ENCODE data around the gene KIRREL3. TPM values are rescaled to one million over a fixed set of nuclear protein-coding genes. Genes with fewer than 3 reads are reported as not detected.

The KIRREL3 gene
- total and polyA plus RNA-seq, 2 of the 8 experiments (the other 6 are each of a cell fraction or from before 2014, with no cell fraction given) = 0.29 to 0.32 TPM

DNA sequence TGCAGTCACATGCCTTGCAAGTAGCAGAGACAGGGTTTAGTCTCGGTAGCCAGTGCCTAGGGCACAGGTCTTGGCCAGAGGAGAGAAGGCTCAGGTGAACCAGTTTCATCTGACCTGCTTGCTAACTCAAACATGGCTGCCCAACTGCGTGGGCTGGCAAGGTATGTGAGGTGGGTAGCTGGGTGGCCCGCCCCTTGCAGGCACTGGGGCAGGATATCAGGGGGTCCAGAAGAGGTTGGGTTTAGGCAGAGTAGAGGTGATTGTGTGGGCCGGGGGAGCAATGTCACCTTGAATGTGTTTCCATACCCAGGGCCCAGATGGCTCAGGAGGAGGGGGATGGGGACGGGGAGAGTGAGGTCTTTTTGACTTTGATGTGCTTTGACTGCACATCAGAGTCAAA is 607.4 kb downstream of the KIRREL3 start:
- Histone ChIP-seq H3K9me3 (ENCODE audit: insufficient read depth in 2 of 2, low read depth in 1 of 2, low read length in 1 of 2) (no peaks in the 10 kb centered on the region), H2AFZ (ENCODE audit: low read length) (no peak overlapping the region), H4K91ac (replicated peaks; ENCODE audit: insufficient read length, low read length) (no peak overlapping the region), H3K23me2 (ENCODE audit: low read depth, low read length) (no peaks in the 10 kb centered on the region), H3K18ac (ENCODE audit: extremely low read depth, low read length) (no peak overlapping the region), H2BK20ac (ENCODE audit: low read length) (no peak overlapping the region), H3K36me3 (ENCODE audit: control insufficient read depth in 2 of 4, insufficient read depth in 4 of 4, low read length in 3 of 4) (no peaks in the 10 kb centered on the region), H3K4me1 (replicated peaks in 1 of 4; ENCODE audit: control insufficient read depth in 3 of 4, insufficient read depth in 4 of 4, low read length in 3 of 4) (peaks cover 0 to 3% (median 0%) of the 10 kb centered on the region in 4 experiments; a peak in 2 of 7 replicates), H2BK120ac (replicated peaks; ENCODE audit: low read depth, low read length) (no peak overlapping the region), H3K79me2 (ENCODE audit: control insufficient read depth in 1 of 2, insufficient read depth in 2 of 2, low read length in 2 of 2) (peaks cover 0 to 3% of the 10 kb centered on the region in 2 experiments; a peak in 1 of 4 replicates), H4K8ac (ENCODE audit: extremely low read depth, insufficient read depth, low read length) (no peak overlapping the region), H4K20me1 (replicated peaks in 1 of 2; ENCODE audit: control insufficient read depth in 1 of 2, insufficient read depth in 2 of 2, low read length in 2 of 2) (peaks cover 2 to 4% of the 10 kb centered on the region in 2 experiments), H3K9ac (replicated peaks in 1 of 4; ENCODE audit: extremely low read depth in 1 of 4, low read depth in 3 of 4, low read length in 3 of 4) (no peak overlapping the region), H2BK15ac (ENCODE audit: low read length) (no peak overlapping the region), H3K4me3 (ENCODE audit: extremely low read depth in 1 of 4, insufficient read depth in 2 of 4, low read depth in 3 of 4, low read length in 4 of 4) (no peak overlapping the region), H3K27ac (ENCODE audit: low read depth, low read length) (no peak overlapping the region), H3K4me2 (ENCODE audit: insufficient read depth in 1 of 2, low read depth in 2 of 2, low read length in 2 of 2) (no peak overlapping the region), H3K56ac (replicated peaks; ENCODE audit: insufficient read length, low read depth, low read length) (no peak overlapping the region), H3K27me3 (replicated peaks in 1 of 4; ENCODE audit: control insufficient read depth in 3 of 4, extremely low read depth in 1 of 4, insufficient read depth in 3 of 4, low read length in 3 of 4) (no peaks in the 10 kb centered on the region), H4K5ac (ENCODE audit: insufficient read length, low read depth, low read length) (no peak overlapping the region), H3K79me1 (ENCODE audit: low read depth, low read length) (peaks cover 6% of the 10 kb centered on the region), H3K4ac (replicated peaks; ENCODE audit: insufficient read length, low read depth, low read length) (no peak overlapping the region), H3K23ac (ENCODE audit: insufficient read length) (no peak overlapping the region), H2BK12ac (ENCODE audit: low read depth, low read length) (no peak overlapping the region), H2AK5ac (ENCODE audit: low read depth, low read length) (no peak overlapping the region), H3K14ac (ENCODE audit: insufficient read length) (no peak overlapping the region), H2BK5ac (ENCODE audit: low read depth, low read length) (no peak overlapping the region)
- POLR2A ChIA-PET (ENCODE audit: partially characterized antibody) = interaction anchor here (1.0 to 1.4 kb wide), 2 partner anchors 13 to 33 kb away, joined by 3 read pairs; no protein-coding TSS in a partner anchor
- CTCF ChIA-PET (ENCODE audit: partially characterized antibody) = interaction anchor here (0.7 to 2.3 kb wide), 8 partner anchors 19 to 477 kb away, joined by 3 to 22 read pairs (median 6); no protein-coding TSS in a partner anchor
- no peak for FAIRE-seq
- WGBS, 2 experiments (ENCODE audit: extremely low coverage in 1 of 2, insufficient coverage in 1 of 2, insufficient read length in 1 of 2, insufficient replicate concordance in 2 of 2, low coverage in 1 of 2, low lambda C conversion rate in 2 of 2, missing lambda C conversion rate in 1 of 2) = 92% methylated on average over 4 of the region's 5 CpGs; no CpG with 5 or more reads in 1 of the 2 experiments
- no peak for DNase-seq (ENCODE audit: low read depth in 1 of 2, low spot score in 2 of 2)
- TF ChIP-seq CBX8 (IDR thresholded peaks at IDR 0.05; ENCODE audit: borderline replicate concordance, low read depth, low read length) (no peak), RNF2 (IDR thresholded peaks at IDR 0.05; ENCODE audit: borderline replicate concordance, low read depth, low read length, missing control alignments, poor library complexity, severe bottlenecking) (no peak), CTBP2 (IDR thresholded peaks at IDR 0.05; ENCODE audit: borderline replicate concordance, insufficient read depth, insufficient read length, low read length) (no peak), SRF (IDR thresholded peaks at IDR 0.05; ENCODE audit: low read depth, low read length) (no peak), RBBP5 (IDR thresholded peaks at IDR 0.05; ENCODE audit: borderline replicate concordance, low read depth, low read length) (no peak), SIRT6 (IDR thresholded peaks at IDR 0.05; ENCODE audit: low read length) (no peak), CHD2 (IDR thresholded peaks at IDR 0.05; ENCODE audit: low read length) (no peak)
- TF ChIP-seq, protein P1, sequence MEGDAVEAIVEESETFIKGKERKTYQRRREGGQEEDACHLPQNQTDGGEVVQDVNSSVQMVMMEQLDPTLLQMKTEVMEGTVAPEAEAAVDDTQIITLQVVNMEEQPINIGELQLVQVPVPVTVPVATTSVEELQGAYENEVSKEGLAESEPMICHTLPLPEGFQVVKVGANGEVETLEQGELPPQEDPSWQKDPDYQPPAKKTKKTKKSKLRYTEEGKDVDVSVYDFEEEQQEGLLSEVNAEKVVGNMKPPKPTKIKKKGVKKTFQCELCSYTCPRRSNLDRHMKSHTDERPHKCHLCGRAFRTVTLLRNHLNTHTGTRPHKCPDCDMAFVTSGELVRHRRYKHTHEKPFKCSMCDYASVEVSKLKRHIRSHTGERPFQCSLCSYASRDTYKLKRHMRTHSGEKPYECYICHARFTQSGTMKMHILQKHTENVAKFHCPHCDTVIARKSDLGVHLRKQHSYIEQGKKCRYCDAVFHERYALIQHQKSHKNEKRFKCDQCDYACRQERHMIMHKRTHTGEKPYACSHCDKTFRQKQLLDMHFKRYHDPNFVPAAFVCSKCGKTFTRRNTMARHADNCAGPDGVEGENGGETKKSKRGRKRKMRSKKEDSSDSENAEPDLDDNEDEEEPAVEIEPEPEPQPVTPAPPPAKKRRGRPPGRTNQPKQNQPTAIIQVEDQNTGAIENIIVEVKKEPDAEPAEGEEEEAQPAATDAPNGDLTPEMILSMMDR (IDR thresholded peaks at IDR 0.05; ENCODE audit: control extremely low read depth in 1 of 3, insufficient read depth in 1 of 3, low read depth in 1 of 3, low read length in 3 of 3) = no peak

Data from H1 (cell line).